Fibroblast of the aortic adventitia (primary cell): Measurements from ENCODE around the gene NRDC. TPM values are rescaled to one million over a fixed set of nuclear protein-coding genes. Genes with fewer than 3 reads are reported as not detected.

Experiments used
- DNase-seq: peaks from one replicate; pipeline ENCODE4 v3.0.0-alpha.2; 2010; ENCODE audit warnings: low read depth
- H3K4me3 ChIP-seq: 2 replicates; pipeline ENCODE4 v1.5.1; 2011; ENCODE audit warnings: low read depth, mild to moderate bottlenecking, control low read depth, low read length, moderate library complexity
- CTCF ChIP-seq: IDR thresholded peaks from 2 replicates; pipeline ENCODE4 v1.5.1; 2011; ENCODE audit warnings: mild to moderate bottlenecking, low read length, control low read depth, inconsistent platforms; ENCODE audit not compliant: insufficient read depth
- total RNA-seq: library from RNA; depleted of rRNA; stranded (reverse); fragments of >200 nt; gene quantifications from 2 replicates; pipeline ENCODE4 v1.2.3, GENCODE V29; 2012; ENCODE audit warnings: low replicate concordance

NRDC gene
- total RNA-seq, 1 donor: 73.8 TPM

GRCh38 chr1:51784997-51785421 lies 93.5 kb downstream of the NRDC start:
- no peak for TF ChIP-seq CTCF
- no peak overlapping the region for H3K4me3 ChIP-seq
- DNase-seq: peak; percentile 55

DNA sequence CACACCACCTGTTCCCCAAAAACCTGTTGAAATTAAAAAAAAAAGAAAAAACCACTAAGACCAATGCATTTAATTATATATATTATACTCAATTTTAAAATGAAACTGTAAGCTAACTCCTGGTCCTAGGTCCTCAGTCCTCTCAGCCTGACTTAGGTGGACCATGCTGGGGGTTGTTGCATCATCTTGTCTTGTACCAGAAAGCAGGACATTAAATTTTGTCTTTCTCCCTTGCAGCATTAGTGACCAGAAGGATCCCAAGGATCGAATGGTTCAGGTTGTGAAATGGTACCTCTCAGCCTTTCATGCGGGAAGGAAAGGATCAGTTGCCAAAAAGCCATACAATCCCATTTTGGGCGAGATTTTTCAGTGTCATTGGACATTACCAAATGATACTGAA lies 97.6 kb downstream of the NRDC start:
- TF ChIP-seq CTCF: no peak
- DNase-seq: no peak
- no peak overlapping the region for H3K4me3 ChIP-seq

DNA sequence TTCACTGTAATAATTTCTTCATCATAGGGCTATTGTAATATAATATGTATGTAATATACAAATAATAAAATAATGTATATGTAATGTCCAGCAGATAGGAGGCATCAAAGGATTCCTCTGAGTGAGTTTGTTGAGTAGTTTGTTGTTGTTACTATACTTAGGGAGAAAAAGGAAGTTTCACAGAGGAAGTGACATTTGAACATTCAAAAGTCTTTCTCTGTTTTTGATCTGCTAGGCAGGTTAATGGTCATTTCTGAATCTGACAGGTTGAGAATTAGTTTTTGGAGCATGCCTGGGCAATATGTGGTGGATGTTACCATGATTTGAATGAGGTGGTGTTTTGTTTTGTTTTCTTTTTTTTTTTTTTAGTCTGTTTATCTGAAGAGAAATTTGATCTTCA lies 102.1 kb downstream of the NRDC start:
- no peak for TF ChIP-seq CTCF
- DNase-seq: no peak

GRCh38 chr1:51768971-51769588 lies 109.4 kb downstream of the NRDC start:
- peak; percentile 81 for TF ChIP-seq CTCF
- DNase-seq: peak; percentile 85
- H3K4me3 ChIP-seq: no peak overlapping the region

More for the DNA sequence above, 102.1 kb downstream of the NRDC start:
- no peak overlapping the region for H3K4me3 ChIP-seq

DNA sequence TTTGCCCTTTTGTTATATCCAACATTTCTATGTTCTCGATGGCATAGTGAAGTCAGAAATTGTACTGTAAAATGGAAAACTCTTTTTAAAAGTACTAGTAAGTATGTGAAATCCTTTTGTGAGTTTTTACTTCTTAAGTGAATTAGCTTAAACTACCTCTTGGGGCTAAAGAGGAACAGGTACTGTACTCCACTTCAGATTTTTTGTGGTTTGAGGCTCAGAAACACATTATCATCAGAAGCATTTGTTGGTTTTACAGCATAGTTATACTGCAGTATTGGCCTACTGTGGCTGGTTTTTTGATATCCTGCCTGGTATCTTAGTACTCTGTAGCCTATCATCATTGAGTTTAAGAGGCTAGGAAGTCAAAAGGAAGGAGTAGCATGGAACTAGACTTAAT lies 117.2 kb downstream of the NRDC start:
- DNase-seq: no peak
- no peak for TF ChIP-seq CTCF
- no peak overlapping the region for H3K4me3 ChIP-seq

- TF ChIP-seq CTCF: no peak
- DNase-seq: no peak
- no peak overlapping the region for H3K4me3 ChIP-seq
Observed at GRCh38 chr1:51760872-51761271, 117.7 kb downstream of the NRDC start.

- no peak for TF ChIP-seq CTCF
- no peak overlapping the region for H3K4me3 ChIP-seq
- DNase-seq: no peak
Observed at GRCh38 chr1:51758310-51758709, 120.2 kb downstream of the NRDC start.
